ENCODE results near the gene WDR33. TPM values are rescaled to one million over a fixed set of nuclear protein-coding genes. Genes with fewer than 3 reads are reported as not detected.

The WDR33 gene
- total RNA-seq, 2 experiments from 2014 or later: 59.8 to 61.5 TPM

DNA sequence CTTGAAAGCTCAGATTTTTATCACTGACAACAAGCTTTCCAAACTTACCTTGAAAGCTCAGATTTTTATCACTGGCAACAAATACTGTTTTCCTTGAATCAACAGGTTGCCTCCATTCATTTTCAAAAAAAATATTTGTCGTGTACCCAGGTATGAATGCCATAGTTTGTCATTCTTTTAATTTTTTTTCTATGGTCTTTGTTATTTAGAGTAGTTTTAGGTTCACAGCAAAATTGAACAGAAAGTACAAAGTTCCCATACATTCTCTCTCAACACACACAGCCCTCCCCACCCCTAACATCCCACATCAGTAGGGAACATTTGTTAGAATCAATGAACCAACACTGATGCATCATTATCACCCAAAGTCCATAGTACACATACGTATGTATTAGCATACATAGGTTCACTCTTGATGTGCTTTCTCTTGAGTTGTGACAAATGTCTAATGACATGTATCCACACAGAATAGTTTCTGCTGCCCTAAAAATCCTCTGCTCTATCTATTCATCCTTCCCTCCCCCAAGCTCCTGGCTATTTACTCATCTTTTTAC is 25.9 kb downstream of the WDR33 start:
- intact Hi-C loops (cut with DNase I, micrococcal nuclease): no loop called here
- H3K36me3 ChIP-seq (ENCODE audit: insufficient read depth, low read length): peaks cover 17% of the 10 kb centered on the region
- no peaks in the 10 kb centered on the region for H3K9me3 ChIP-seq (ENCODE audit: control insufficient read depth in 1 of 2, insufficient read depth in 1 of 2, low read length in 2 of 2)
- DNase-seq: no peak
- no peak for ATAC-seq (ENCODE audit: poor library complexity)
- Mint-ChIP-seq H3K4me3 (no peak overlapping the region), H3K27ac (peak overlapping the region; percentile 59), H3K9me3 (no peaks in the 10 kb centered on the region), H3K36me3 (ENCODE audit: low read depth) (peaks cover 36% of the 10 kb centered on the region), H3K4me1 (ENCODE audit: low read depth) (peaks cover 35% of the 10 kb centered on the region), H3K27me3 (no peaks in the 10 kb centered on the region)
- TF ChIP-seq, protein P1, sequence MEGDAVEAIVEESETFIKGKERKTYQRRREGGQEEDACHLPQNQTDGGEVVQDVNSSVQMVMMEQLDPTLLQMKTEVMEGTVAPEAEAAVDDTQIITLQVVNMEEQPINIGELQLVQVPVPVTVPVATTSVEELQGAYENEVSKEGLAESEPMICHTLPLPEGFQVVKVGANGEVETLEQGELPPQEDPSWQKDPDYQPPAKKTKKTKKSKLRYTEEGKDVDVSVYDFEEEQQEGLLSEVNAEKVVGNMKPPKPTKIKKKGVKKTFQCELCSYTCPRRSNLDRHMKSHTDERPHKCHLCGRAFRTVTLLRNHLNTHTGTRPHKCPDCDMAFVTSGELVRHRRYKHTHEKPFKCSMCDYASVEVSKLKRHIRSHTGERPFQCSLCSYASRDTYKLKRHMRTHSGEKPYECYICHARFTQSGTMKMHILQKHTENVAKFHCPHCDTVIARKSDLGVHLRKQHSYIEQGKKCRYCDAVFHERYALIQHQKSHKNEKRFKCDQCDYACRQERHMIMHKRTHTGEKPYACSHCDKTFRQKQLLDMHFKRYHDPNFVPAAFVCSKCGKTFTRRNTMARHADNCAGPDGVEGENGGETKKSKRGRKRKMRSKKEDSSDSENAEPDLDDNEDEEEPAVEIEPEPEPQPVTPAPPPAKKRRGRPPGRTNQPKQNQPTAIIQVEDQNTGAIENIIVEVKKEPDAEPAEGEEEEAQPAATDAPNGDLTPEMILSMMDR (IDR thresholded peaks at IDR 0.05): no peak
- H3K27me3 ChIP-seq (ENCODE audit: control insufficient read depth in 1 of 2, insufficient read depth in 2 of 2, low read length in 2 of 2): no peaks in the 10 kb centered on the region
- CTCF ChIA-PET: interaction anchor here (0.8 to 1.8 kb wide), 2 partner anchors 22 to 53 kb away, joined by 3 read pairs; no protein-coding TSS in a partner anchor
- H3K4me1 ChIP-seq (ENCODE audit: insufficient read depth, low read length): peaks cover 8% of the 10 kb centered on the region
- H3K27ac ChIP-seq (ENCODE audit: low read depth in 1 of 2, low read length in 2 of 2): no peak overlapping the region
- no peak overlapping the region for H3K4me3 ChIP-seq (ENCODE audit: low read length)
- POLR2A ChIA-PET: interaction anchor here (1.5 kb wide), 1 partner anchor 15 kb away, joined by 3 read pairs; no protein-coding TSS in a partner anchor

DNA sequence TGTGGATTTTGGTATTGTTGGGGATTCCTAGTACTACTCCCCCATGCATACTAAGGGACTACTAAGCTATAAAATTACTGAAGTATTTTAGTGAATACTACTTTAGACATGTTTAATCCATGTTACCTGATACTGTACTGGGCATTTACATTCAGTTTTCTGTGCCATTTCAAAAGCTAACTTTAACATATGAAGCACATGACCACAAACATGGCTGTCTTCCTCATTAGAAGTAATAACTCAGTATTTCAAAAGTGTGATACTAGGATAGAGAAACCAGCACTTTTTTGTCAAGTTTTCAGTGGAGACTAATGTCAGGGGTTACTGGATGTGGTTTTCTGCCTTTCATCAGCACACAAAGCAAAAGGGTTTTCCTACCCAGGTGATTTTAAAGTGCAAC is 27.9 kb downstream of the WDR33 start:
- CTCF ChIA-PET: interaction anchor here (0.7 kb wide), 1 partner anchor 14 kb away, joined by 3 read pairs; no protein-coding TSS in a partner anchor
- Histone ChIP-seq H3K9me3 (ENCODE audit: control insufficient read depth in 1 of 2, insufficient read depth in 1 of 2, low read length in 2 of 2) (no peaks in the 10 kb centered on the region), H3K4me1 (ENCODE audit: insufficient read depth, low read length) (peaks cover 9% of the 10 kb centered on the region), H3K36me3 (ENCODE audit: insufficient read depth, low read length) (peaks cover 17% of the 10 kb centered on the region), H3K27me3 (ENCODE audit: control insufficient read depth in 1 of 2, insufficient read depth in 2 of 2, low read length in 2 of 2) (no peaks in the 10 kb centered on the region), H3K4me3 (ENCODE audit: low read length) (no peak overlapping the region), H3K27ac (ENCODE audit: low read depth in 1 of 2, low read length in 2 of 2) (no peak overlapping the region)
- H3K27me3 Mint-ChIP-seq: no peaks in the 10 kb centered on the region
- POLR2A ChIA-PET: no interaction called here
- DNase-seq: no peak
- H3K27ac Mint-ChIP-seq: no peak overlapping the region
- peaks cover 49% of the 10 kb centered on the region for H3K4me1 Mint-ChIP-seq (ENCODE audit: low read depth)
- ATAC-seq (ENCODE audit: poor library complexity): no peak
- no peak overlapping the region for H3K4me3 Mint-ChIP-seq
- no peaks in the 10 kb centered on the region for H3K9me3 Mint-ChIP-seq
- peaks cover 42% of the 10 kb centered on the region for H3K36me3 Mint-ChIP-seq (ENCODE audit: low read depth)
- TF ChIP-seq, protein P1 (IDR thresholded peaks at IDR 0.05): no peak
- intact Hi-C loops (cut with DNase I, micrococcal nuclease): no loop called here

DNA sequence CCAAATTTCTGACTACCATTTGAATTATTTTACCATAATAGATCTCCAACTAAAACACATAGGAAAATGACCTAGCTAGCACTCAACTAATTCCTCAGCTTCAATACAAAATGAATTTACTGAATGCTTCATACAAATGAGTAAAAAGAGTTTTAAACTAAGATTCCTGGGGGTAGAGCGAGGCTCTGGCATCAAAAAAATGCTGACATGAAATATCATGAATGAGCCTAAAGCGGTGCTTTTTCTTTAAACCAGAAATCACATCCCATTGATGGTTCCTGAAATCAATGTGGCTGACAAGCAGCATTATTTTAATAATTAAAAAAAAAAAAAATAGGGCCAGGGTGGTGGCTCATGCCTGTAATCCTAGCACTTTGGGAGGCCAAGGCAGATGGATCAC is 32.1 kb downstream of the WDR33 start:
- no peaks in the 10 kb centered on the region for H3K9me3 ChIP-seq (ENCODE audit: control insufficient read depth in 1 of 2, insufficient read depth in 1 of 2, low read length in 2 of 2)
- no peak overlapping the region for H3K4me3 ChIP-seq (ENCODE audit: low read length)
- Mint-ChIP-seq H3K4me1 (ENCODE audit: low read depth) (peaks cover 61% of the 10 kb centered on the region), H3K36me3 (ENCODE audit: low read depth) (peaks cover 30% of the 10 kb centered on the region), H3K27ac (peak overlapping the region; percentile 48), H3K4me3 (no peak overlapping the region), H3K9me3 (no peaks in the 10 kb centered on the region), H3K27me3 (no peaks in the 10 kb centered on the region)
- DNase-seq: no peak
- H3K4me1 ChIP-seq (ENCODE audit: insufficient read depth, low read length): peaks cover 17% of the 10 kb centered on the region
- H3K27me3 ChIP-seq (ENCODE audit: control insufficient read depth in 1 of 2, insufficient read depth in 2 of 2, low read length in 2 of 2): no peaks in the 10 kb centered on the region
- intact Hi-C loops (cut with DNase I, micrococcal nuclease): no loop called here
- peaks cover 6% of the 10 kb centered on the region for H3K36me3 ChIP-seq (ENCODE audit: insufficient read depth, low read length)
- H3K27ac ChIP-seq (ENCODE audit: low read depth in 1 of 2, low read length in 2 of 2): no peak overlapping the region
- CTCF ChIA-PET: no interaction called here
- ATAC-seq (ENCODE audit: poor library complexity): no peak
- TF ChIP-seq, protein P1 (IDR thresholded peaks at IDR 0.05): no peak
- POLR2A ChIA-PET: interaction anchor here (0.8 kb wide), 1 partner anchor 31 kb away, joined by 3 read pairs; no protein-coding TSS in a partner anchor
